ENCODE results near the gene SYPL1. TPM values are rescaled to one million over a fixed set of nuclear protein-coding genes. Genes with fewer than 3 reads are reported as not detected.

Gene SYPL1
- total and polyA plus RNA-seq, 9 of the 15 experiments (the other 6 are each of a cell fraction or from before 2014, with no cell fraction given): 23.8 to 214 (median 70.2) TPM

DNA sequence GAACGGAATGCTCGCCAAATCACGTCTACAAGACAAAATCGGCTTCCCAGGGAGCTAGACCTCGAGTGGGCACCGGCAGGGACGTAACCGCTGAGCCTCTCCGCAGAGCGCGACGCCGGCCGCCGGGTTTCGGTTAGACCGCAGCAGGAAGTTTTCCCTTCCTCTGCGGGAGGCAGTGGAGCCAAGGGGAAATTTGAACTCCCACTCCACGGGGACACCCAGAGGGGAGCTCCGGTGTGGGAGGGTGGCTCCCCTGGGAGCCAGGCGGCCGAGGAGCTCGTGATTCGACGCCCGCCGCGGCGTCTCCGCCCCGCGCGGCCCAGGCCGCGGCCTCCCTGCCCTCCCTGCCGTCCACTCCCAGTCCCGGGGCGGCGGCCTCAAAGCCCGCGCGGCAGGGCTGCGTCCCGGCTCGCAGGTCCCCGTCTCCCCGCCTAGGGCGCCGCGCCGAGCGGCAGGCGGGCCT is 426 bp downstream of the SYPL1 start (continued):
- TF ChIP-seq, protein P1, sequence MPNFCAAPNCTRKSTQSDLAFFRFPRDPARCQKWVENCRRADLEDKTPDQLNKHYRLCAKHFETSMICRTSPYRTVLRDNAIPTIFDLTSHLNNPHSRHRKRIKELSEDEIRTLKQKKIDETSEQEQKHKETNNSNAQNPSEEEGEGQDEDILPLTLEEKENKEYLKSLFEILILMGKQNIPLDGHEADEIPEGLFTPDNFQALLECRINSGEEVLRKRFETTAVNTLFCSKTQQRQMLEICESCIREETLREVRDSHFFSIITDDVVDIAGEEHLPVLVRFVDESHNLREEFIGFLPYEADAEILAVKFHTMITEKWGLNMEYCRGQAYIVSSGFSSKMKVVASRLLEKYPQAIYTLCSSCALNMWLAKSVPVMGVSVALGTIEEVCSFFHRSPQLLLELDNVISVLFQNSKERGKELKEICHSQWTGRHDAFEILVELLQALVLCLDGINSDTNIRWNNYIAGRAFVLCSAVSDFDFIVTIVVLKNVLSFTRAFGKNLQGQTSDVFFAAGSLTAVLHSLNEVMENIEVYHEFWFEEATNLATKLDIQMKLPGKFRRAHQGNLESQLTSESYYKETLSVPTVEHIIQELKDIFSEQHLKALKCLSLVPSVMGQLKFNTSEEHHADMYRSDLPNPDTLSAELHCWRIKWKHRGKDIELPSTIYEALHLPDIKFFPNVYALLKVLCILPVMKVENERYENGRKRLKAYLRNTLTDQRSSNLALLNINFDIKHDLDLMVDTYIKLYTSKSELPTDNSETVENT (CRISPR knock-in tag; IDR thresholded peaks at IDR 0.05): peak; percentile 82
- TF ChIP-seq CGGBP1 (CRISPR knock-in tag; IDR thresholded peaks at IDR 0.05) (0 out of 2 replicates have a peak, but pooled peaks have one; percentile 5), ERF (CRISPR knock-in tag; IDR thresholded peaks at IDR 0.05) (peak; percentile 94), LARP7 (IDR thresholded peaks at IDR 0.05) (no peak), ATF1 (CRISPR knock-in tag; IDR thresholded peaks at IDR 0.05) (no peak), ATF1 (tag; IDR thresholded peaks at IDR 0.05) (peak; percentile 49), HDAC8 (tag; IDR thresholded peaks at IDR 0.05) (peak; percentile 88), ZNF407 (IDR thresholded peaks at IDR 0.05; ENCODE audit: low read depth) (no peak), HINFP (tag; conservative IDR thresholded peaks at IDR 0.05; ENCODE audit: low read depth) (no peak), YY1 (IDR thresholded peaks at IDR 0.05; ENCODE audit: borderline replicate concordance in 1 of 3, control insufficient read depth in 1 of 3, extremely low read depth in 1 of 3, insufficient read depth in 3 of 3, insufficient read length in 1 of 3, insufficient replicate concordance in 2 of 3, low read depth in 1 of 3, low read length in 2 of 3) (peak in 1 of 3 experiments; percentile 69), ZNF324 (CRISPR knock-in tag; IDR thresholded peaks at IDR 0.05) (no peak)

Data from K562 (cell line).